ENCODE results near the gene STK11. TPM values are rescaled to one million over a fixed set of nuclear protein-coding genes. Genes with fewer than 3 reads are reported as not detected.

The STK11 gene, protein sequence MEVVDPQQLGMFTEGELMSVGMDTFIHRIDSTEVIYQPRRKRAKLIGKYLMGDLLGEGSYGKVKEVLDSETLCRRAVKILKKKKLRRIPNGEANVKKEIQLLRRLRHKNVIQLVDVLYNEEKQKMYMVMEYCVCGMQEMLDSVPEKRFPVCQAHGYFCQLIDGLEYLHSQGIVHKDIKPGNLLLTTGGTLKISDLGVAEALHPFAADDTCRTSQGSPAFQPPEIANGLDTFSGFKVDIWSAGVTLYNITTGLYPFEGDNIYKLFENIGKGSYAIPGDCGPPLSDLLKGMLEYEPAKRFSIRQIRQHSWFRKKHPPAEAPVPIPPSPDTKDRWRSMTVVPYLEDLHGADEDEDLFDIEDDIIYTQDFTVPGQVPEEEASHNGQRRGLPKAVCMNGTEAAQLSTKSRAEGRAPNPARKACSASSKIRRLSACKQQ
- 90.8 and 94.1 TPM in 2 replicates for total RNA-seq

DNA sequence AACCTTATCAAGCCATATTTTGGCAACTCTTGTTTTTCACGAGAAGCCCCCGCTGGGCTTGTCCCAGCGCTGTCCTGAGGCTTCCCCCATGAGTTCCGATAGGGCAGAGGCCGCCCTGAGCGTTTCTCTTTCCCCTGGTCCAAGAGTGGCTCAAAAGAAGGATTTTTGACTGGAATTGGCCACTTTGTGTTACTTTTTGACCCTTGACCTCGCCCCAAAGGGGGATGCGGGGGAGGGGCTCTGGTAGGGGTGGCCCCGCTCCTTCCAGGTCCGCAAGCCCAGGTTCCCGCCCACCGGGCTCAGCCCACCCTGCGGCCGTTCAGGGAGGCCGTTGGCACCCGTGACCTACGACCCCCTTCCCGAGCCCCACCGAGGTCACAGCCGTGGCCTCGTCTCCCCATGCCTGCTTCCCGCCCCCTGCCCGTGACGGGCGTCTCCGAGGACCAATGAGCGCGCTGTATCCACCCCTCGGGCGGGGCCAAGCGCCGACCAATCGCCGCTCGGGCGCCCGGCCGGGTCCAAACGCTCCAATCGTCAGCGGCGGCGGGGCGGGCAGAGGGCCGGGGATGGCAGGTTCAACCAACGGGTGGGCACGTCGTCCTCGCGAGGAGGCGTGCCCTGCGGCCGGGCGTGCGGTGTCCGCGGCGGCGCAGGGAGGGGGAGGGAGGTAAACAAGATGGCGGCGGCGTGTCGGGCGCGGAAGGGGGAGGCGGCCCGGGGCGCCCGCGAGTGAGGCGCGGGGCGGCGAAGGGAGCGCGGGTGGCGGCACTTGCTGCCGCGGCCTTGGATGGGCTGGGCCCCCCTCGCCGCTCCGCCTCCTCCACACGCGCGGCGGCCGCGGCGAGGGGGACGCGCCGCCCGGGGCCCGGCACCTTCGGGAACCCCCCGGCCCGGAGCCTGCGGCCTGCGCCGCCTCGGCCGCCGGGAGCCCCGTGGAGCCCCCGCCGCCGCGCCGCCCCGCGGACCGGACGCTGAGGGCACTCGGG is at the start of gene STK11:
Gene STK11, plus strand, starts transcription at position 665 of the 986 bp plus-strand sequence. CDS start 1,136 bp downstream, outside the sequence.
- TF ChIP-seq, protein P1, sequence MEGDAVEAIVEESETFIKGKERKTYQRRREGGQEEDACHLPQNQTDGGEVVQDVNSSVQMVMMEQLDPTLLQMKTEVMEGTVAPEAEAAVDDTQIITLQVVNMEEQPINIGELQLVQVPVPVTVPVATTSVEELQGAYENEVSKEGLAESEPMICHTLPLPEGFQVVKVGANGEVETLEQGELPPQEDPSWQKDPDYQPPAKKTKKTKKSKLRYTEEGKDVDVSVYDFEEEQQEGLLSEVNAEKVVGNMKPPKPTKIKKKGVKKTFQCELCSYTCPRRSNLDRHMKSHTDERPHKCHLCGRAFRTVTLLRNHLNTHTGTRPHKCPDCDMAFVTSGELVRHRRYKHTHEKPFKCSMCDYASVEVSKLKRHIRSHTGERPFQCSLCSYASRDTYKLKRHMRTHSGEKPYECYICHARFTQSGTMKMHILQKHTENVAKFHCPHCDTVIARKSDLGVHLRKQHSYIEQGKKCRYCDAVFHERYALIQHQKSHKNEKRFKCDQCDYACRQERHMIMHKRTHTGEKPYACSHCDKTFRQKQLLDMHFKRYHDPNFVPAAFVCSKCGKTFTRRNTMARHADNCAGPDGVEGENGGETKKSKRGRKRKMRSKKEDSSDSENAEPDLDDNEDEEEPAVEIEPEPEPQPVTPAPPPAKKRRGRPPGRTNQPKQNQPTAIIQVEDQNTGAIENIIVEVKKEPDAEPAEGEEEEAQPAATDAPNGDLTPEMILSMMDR (IDR thresholded peaks at IDR 0.05; ENCODE audit: insufficient read depth, low read depth, low read length) = no peak
- peak; percentile 98 for DNase-seq (ENCODE audit: low read depth)

DNA sequence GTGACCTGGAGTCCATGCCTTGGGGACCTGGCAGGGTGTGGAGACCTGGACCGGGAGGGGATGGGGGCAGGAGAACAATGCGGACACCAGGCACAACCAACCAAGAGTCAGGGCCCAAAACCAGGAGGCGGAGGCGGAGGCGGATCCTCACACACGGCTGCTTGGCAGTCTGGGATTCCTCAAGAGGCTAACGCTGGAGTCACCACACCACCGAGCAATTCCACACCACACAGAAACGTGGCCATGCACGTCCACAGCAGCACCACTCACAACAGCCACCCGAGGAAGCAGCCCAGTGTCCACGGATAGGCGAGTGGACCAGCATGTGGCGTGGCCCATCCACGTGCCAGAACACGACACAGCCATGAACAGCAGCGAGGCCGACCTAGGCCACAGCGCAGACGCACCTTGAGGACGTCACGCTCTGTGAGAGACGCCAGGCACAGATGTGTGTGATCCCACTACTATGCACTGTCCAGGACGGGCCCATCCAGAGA is 49.2 kb upstream of the STK11 start:
- H3K4me3 ChIP-seq (ENCODE audit: low read depth, low read length) = no peak overlapping the region
- TF ChIP-seq, protein P1 (IDR thresholded peaks at IDR 0.05; ENCODE audit: insufficient read depth, low read depth, low read length) = no peak
- peak; percentile 59 for DNase-seq (ENCODE audit: low read depth)

More for the DNA sequence above, at the start of gene STK11:
- peak within 1 kb of the TSS; percentile 80 for H3K4me3 ChIP-seq (ENCODE audit: low read depth, low read length)

DNA sequence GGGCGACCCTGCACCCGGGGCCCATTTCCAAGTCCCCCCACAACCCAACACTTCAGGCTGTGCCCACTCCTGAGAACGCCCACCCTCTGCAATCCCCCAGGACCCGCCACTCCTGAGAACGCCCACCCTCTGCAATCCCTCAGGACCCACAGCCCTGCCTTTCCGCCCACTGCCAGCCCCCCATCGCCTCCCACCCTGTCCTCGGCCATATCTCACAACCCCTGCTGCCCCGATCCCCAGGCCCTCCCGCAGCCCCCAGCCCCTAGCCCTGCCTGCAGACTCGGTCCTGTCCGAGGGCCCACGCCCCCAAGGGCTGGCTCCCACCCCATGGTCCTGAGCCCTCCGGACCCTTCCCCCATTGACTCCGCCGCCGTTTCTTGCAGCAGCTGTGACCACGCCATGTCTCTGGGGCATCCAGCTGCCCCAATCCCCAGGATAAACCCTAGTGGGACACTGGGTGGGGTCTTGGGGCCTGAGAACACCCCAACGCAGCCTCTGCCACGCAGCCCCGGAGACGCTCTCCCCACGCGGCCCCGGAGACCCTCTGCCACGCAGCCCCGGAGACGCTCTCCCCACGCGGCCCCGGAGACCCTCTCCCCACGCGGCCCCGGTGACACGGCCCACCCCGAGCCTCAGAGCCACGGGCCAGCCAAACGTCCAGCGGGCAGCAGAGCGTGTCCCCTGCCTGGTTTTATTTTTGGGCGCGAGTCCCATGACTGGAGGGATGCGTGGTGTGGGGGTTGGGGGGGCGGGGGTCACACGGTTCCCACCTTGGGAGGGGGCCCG is 48.6 kb upstream of the STK11 start:
- no peak overlapping the region for H3K4me3 ChIP-seq (ENCODE audit: low read depth, low read length)
- no peak for DNase-seq (ENCODE audit: low read depth)
- TF ChIP-seq, protein P1 (IDR thresholded peaks at IDR 0.05; ENCODE audit: insufficient read depth, low read depth, low read length) = no peak

DNA sequence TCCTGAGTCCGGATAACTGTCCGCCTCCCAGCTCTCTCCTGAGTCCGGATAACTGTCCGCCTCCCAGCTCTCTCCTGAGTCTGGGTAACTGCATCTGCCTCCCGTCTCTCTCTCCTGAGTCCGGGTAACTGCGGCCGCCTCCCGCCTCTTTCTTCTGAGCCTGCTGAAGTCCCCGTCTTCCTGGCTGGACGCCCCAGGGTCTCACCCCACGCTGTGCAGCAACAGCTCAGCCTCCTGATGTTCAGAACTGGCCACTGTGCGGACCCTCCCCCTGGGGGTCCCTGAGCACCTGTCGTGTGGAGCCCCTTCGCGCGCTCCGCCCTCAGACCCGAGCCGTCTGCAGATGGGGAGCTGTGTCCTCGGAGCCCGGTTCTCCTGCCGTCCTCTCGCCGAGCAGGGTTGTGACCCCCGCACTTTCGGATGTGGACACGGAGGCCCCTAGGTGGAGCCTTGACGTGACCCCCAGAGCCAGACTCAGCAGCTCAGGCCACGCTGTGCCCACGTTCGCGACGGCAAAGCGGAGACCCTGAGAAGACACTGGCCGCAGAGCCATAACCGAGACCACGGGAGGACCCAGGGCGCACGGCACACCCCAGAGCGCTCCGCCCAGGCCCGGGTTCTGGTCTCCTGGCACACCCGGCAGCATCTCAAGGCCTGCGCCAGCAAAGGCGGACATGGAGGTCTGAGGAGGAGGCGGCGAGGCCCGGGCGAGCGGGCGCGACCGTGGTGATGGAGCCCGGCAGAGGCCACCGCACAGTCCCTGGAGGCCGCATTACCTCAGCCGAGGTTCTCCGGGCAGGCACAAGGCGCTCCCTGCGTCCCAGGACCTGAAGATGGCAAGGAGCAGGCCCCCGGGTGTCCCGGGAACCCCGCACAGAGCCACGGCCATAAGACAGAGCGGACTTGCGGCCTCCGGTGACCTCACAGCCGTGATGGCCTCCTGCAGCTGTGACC is 47.4 kb upstream of the STK11 start:
- TF ChIP-seq, protein P1 (IDR thresholded peaks at IDR 0.05; ENCODE audit: insufficient read depth, low read depth, low read length) = no peak
- no peak overlapping the region for H3K4me3 ChIP-seq (ENCODE audit: low read depth, low read length)
- DNase-seq (ENCODE audit: low read depth) = no peak

DNA sequence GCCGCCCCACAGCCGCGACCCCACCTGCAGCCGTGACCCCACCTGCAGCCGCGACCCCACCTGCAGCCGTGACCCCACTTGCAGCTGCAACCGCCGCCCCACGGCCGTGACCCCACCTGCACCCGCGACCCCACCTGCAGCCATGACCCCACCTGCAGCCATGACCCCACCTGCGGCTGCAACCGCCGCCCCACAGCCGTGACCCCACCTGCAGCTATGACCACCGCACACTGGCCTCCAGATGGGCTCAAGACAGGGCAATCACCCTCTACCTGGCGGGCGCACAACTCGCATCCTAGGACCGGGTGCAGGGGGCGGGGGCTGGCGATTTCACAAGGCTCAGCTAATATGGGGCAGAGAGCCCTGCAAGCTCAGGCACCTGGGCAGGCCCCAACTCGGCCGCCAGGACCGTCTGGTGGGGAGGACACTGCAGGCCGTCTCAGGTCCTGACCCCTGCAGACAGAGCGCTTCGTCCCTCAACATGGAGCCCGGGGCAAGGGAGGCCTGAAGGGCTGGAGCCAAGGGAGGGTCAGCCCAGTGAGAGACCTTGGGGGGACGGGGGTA is 46.6 kb upstream of the STK11 start:
- no peak for DNase-seq (ENCODE audit: low read depth)
- H3K4me3 ChIP-seq (ENCODE audit: low read depth, low read length) = no peak overlapping the region
- TF ChIP-seq, protein P1 (IDR thresholded peaks at IDR 0.05; ENCODE audit: insufficient read depth, low read depth, low read length) = no peak
